GM19023 (cell line): ENCODE results near the gene NBPF1.
"Not testable (repeated sequence)": the region's sequence is repeated elsewhere in the genome, so short reads cannot be mapped to it uniquely, and the experiment has no call there.

Experiments used
- ATAC-seq: cut with Tn5 transposase; IDR thresholded peaks from one replicate; pipeline ENCODE4 v1.9.1; 2021; ENCODE audit warnings: mild to moderate bottlenecking, moderate library complexity; ENCODE audit not compliant: unreplicated experiment

Gene NBPF1

DNA sequence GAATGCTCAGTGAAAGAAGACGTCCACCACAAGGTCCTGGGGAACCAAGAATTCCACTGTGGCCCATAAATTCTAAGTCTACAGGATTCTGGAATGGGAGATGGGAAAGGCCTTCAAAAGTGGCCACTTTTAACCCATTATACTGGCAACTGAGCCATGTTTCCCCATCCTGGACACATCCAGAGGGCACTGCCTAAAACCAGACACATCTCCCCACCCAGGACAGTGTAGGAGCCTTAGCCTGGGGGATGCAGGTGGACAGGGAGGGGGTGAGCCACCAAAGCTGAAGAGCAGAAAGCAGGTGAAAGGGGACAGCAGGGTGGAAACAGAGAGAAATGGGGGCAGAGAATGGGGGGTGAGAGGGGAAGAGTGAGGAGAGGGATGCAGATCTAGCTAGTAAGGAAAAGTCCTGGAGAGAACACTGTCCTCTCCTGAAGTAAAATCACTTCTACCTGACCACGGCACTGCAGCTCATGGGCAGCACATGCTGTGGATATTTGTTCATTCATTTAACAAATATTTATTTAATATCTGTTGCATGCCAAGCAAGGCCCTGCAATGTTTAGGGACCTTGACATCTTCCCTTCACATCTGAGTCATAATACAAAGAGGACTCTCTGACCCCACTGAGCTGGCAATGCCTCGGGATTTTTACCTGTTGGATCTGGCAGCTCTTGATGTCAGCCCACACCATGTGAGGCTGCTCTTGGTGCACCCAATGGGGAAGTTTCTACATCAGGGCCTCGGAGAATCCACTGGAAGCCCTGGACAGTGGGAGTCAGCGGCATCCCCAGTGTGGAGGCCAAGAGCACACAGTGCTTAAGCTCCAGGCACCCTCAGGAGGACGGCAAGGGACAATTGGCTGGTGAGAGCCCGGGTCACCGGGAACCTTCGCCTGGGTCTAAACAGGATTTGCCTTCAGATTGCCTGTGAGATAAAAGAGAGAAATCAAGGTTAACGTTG, 5.2 kb downstream of the NBPF1 start:
- not testable (repeated sequence) for ATAC-seq

DNA sequence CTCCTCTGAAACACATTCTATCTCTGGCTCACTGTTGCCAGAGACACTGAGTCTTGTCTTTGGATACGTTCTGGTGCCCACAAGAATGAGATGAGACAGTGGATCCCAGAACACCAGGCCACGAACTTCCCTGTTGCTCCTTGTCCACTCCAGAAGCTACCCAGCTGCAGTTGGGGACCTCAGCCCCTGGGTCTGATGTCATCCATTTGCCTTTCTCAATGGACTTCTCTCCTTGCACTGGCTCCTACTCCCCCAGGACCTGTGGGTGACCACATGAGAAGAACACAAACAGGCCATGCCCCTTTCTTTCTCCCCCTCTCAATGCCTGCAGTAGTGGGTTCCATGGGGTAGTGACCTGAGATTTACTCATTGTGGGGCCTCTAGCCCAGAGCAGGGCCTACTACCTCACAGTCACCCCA, 5.9 kb downstream of the NBPF1 start:
- ATAC-seq, result no peak

- not testable (repeated sequence) for ATAC-seq
These were observed 6.5 kb downstream of the NBPF1 start for GRCh38 chr1:16606666-16607432.

GRCh38 chr1:16605532-16606505, 7.5 kb downstream of the NBPF1 start:
- ATAC-seq, result no peak

DNA sequence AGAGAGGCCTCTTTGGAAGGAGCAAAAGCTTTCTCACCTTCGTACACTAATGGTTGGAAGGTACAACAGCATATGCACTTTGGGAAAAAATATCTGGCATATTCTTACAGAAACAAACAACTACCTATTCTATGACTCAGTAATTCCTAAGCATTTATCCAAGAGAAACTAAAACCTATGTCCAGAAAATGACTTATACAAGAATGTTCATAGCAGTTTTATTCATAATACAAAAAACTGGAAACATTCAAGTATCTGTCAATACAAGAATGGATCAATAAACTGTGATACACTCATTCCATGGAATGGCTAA, 8.2 kb downstream of the NBPF1 start:
- ATAC-seq, result no peak

GRCh38 chr1:16604514-16605212, 8.7 kb downstream of the NBPF1 start:
- ATAC-seq, result not testable (repeated sequence)

DNA sequence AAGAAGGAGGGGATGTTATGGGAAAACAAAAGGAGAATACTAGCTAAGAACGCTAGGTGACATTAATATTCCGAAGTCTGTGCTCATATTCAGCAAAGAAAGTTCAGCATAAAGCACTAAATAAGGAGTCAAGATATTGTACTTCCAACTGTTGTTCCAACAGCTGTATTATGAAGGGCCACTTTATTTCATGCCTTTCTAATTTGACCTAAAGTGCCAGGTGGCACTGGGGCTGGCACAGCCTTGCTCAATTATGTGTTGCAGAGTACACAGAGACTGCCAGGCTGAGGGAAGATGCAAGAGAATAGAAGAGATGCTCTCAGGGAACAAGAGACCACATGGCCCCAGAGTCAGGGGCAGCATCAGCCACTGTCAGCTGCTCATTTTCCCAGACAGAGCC, 9.7 kb downstream of the NBPF1 start:
- not testable (repeated sequence) for ATAC-seq

GRCh38 chr1:16602336-16603011, 10.9 kb downstream of the NBPF1 start:
- not testable (repeated sequence) for ATAC-seq

DNA sequence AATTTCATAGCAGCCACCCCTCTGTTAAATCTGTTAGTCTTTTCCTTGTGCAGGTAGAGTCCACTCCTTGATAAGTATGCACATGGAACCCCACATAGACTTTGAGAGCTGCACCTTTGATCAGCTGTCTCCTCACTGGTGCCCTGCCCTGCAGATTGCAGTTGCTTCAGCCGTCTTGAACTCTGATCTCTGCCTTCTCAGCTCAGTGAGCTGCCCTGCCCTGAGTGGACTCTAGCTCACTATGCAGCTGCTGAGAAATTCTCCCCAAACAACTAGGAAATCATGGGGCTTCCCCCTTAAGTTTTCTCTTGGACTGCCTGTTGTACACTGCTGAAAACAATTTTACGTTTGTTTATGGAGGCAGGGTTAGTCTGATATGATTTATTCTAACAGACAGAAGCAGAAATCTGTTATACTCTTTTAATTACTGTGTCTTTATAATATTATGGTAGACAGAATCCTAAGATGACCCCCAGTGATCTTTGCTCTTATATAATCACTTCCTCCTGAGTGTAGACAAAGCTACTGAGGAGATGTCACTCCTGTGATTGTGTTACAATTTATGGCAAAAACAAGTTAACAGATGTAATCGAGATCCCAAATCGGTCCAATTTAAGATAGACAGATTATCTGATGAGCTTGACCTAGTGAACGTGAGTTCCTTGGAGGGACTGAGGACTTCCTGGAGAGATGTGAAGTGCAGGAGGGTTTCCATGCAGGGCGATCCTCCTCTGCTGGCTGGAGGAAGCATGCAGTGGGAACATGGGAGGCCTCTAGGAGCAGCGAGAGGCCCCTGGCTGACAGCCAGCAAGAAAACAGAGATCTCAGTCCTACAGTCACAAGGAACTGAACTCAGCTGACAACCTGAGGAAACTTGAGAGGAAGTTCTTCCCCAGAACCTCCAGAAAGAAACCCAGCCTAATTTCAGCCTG, 12.2 kb downstream of the NBPF1 start:
- ATAC-seq, result not testable (repeated sequence)

DNA sequence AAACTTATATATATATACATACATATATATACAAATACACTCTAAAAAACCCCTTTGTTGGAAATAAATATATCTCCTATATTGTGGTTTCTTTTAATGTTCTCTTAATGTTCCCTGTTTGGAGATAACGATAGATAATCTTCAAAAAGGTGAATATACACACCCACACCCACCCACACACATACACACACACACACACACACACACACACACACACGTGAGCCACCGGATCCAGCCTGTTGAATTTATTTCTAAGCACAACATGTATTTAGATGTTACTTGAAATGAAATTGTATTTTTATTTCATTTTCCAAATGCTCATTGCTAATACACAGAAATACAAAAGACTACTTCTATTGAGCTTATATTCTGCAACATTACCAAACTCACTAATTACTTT, 14.0 kb downstream of the NBPF1 start:
- ATAC-seq, result not testable (repeated sequence)

DNA sequence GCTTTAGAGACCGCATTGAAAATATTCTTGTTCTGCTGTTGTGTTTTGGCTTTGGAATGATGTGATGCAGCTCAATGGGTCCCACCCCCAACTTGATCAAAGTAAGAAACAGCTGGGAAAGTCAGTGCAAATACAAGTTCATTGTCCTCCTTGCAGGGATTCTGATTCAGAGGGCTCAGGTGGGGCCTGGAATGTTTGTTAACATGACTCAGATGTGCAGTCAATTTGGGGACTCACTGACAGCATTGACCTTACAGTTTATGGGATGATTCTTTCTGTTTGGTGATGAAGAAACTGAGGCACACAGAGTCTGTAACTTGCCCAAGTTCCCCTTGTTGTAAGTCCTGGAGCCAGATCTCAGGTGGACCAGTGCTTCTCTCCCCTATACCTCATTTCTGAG, 18.1 kb downstream of the NBPF1 start:
- ATAC-seq, result not testable (repeated sequence)

DNA sequence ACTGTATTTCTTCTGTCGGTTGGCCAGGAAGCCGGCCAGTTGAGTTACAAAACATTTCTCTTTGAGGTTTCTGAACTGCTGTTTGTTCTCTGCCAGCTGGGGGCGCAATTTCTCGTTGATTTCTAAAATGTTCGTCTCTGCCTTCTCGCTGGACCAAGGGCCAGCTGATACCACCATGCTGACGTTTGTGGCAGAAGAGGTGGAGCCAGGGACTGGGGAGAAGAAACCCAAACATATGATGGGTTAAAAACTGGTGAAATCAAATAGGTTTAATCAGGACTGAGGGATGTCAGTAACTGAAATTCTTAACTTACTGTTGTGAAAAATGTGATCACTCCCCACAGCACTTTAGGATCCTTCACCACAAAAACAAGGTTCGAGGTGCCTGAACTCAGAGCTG, 21.5 kb downstream of the NBPF1 start:
- not testable (repeated sequence) for ATAC-seq

DNA sequence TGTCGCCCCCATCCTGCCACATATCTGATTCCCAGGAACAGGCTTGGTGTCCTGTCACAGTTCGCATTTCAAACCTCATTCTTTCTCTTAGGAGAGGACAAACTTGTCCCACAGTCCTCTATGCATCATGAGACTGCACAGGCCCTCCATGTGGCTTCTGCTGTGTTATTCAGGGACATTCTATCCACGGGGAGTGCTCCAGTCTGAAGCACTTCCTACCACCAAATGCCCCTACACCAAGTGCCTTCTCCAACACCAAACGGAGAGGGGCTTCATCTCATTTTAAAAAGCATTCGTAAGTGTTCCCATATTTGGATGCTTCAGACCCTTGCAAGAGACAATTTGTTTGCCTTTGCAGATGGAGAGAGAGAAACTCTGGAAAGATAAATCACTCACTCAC, 25.3 kb downstream of the NBPF1 start:
- not testable (repeated sequence) for ATAC-seq

- not testable (repeated sequence) for ATAC-seq
These were observed 25.7 kb downstream of the NBPF1 start for GRCh38 chr1:16587639-16588038.

DNA sequence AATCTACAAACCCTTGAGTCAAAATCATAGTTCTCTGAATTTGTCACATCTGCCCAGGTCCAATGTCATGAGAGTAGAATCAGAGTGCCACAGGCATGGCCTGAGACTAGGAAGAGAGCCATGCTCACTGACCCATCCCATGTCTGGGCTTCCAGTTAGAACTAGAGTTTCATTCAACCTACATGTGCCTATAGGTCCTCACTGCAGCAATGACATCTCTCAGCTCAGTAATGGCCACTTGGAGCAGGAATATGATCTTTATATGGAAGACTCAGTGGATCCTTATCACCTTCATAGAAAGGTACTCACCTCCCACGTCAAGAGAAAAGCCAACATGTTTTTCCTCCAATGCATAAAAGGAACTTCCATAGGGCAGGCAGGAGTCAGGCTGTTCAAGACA, 48.0 kb downstream of the NBPF1 start:
- ATAC-seq, result not testable (repeated sequence)

GRCh38 chr1:16561035-16561434, 52.3 kb downstream of the NBPF1 start:
- not testable (repeated sequence) for ATAC-seq

- not testable (repeated sequence) for ATAC-seq
These were observed 52.9 kb downstream of the NBPF1 start for GRCh38 chr1:16560498-16560897.

DNA sequence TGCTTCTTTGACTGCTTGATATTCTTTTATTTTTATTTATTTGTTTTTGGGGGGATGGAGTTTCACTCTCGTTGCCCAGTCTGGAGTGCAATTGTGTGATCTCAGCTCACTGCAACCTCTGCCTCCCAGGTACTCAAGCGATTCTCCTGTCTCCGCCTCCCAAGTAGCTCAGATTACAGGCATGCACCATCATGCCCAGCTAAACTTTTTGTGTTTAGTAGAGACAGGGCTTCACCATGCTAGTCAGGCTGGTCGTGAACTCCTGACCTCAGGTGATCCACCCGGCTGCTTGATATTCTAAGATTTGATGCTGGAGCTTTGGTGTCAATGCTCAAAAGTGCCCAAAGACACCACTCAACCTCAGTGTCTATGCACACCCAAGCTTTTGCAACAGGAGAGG, 53.7 kb downstream of the NBPF1 start:
- not testable (repeated sequence) for ATAC-seq
